H9 (cell line): ENCODE results near the gene DIPK1B. TPM values are rescaled to one million over a fixed set of nuclear protein-coding genes. Genes with fewer than 3 reads are reported as not detected.

Experiments
- DNase-seq: peaks from one replicate; pipeline ENCODE4 v3.0.0-alpha.2; 2017
- H2AFZ ChIP-seq: one replicate; pipeline ENCODE4 v1.6.1; 2013; ENCODE audit warnings: mild to moderate bottlenecking, low read length, control low read depth, moderate library complexity
- H2AK5ac ChIP-seq: 2 replicates; pipeline ENCODE4 v1.6.1; 2013; ENCODE audit warnings: low read length, control low read depth, mixed read lengths; ENCODE audit not compliant: insufficient read length
- H2BK120ac ChIP-seq: one replicate; pipeline ENCODE4 v1.6.1; 2013; ENCODE audit warnings: low read depth, mild to moderate bottlenecking, low read length, control low read depth, inconsistent platforms; ENCODE audit not compliant: poor library complexity, severe bottlenecking
- H2BK12ac ChIP-seq: 2 replicates; pipeline ENCODE4 v1.6.1; 2013; ENCODE audit warnings: low read length, control low read depth, mixed read lengths, low read depth; ENCODE audit not compliant: insufficient read length
- H2BK15ac ChIP-seq: 2 replicates; pipeline ENCODE4 v1.6.1; 2013; ENCODE audit warnings: low read depth, low read length, control low read depth
- H2BK20ac ChIP-seq: one replicate; pipeline ENCODE4 v1.6.1; 2013; ENCODE audit warnings: low read depth, mild to moderate bottlenecking, low read length, control low read depth, inconsistent platforms; ENCODE audit not compliant: poor library complexity, severe bottlenecking
- H2BK5ac ChIP-seq: 2 replicates; pipeline ENCODE4 v1.6.1; 2013; ENCODE audit warnings: low read length, control low read depth, mixed read lengths; ENCODE audit not compliant: insufficient read length
- H3K14ac ChIP-seq: 2 replicates; pipeline ENCODE4 v1.6.1; 2013; ENCODE audit warnings: low read length, control low read depth; ENCODE audit not compliant: insufficient read depth
- H3K18ac ChIP-seq: 2 replicates; pipeline ENCODE4 v1.6.1; 2013; ENCODE audit warnings: low read depth, mild to moderate bottlenecking, mixed read lengths, low read length, control low read depth; ENCODE audit not compliant: insufficient read length
- H3K23ac ChIP-seq: 2 replicates; pipeline ENCODE4 v1.6.1; 2013; ENCODE audit warnings: low read length, control low read depth, mixed read lengths, low read depth; ENCODE audit not compliant: insufficient read length
- H3K23me2 ChIP-seq: 2 replicates; pipeline ENCODE4 v1.6.1; 2013; ENCODE audit warnings: low read depth, mild to moderate bottlenecking, mixed read lengths, low read length, control low read depth; ENCODE audit not compliant: insufficient read length, poor library complexity, severe bottlenecking
- H3K27ac ChIP-seq: 2 replicates; pipeline ENCODE4 v1.5.1; 2013; ENCODE audit warnings: low read length, control low read depth, mixed read lengths, low read depth; ENCODE audit not compliant: insufficient read length
- H3K27me3 ChIP-seq: 2 replicates; pipeline ENCODE4 v1.6.1; 2013; ENCODE audit warnings: low read length, control low read depth, inconsistent platforms; ENCODE audit not compliant: insufficient read depth
- H3K4ac ChIP-seq: 2 replicates; pipeline ENCODE4 v1.6.1; 2013; ENCODE audit warnings: low read depth, mild to moderate bottlenecking, control low read depth, inconsistent platforms, low read length, moderate library complexity
- H3K4me1 ChIP-seq: 2 replicates; pipeline ENCODE4 v1.6.1; 2013; ENCODE audit warnings: low read length, control low read depth, inconsistent platforms; ENCODE audit not compliant: insufficient read depth
- H3K4me2 ChIP-seq: 2 replicates; pipeline ENCODE4 v1.6.1; 2013; ENCODE audit warnings: low read length, control low read depth, mixed read lengths; ENCODE audit not compliant: insufficient read length, insufficient read depth
- H3K56ac ChIP-seq: 2 replicates; pipeline ENCODE4 v1.6.1; 2013; ENCODE audit warnings: low read depth, mild to moderate bottlenecking, mixed read lengths, low read length, control low read depth; ENCODE audit not compliant: insufficient read length
- H3K79me1 ChIP-seq: 2 replicates; pipeline ENCODE4 v1.6.1; 2013; ENCODE audit warnings: low read depth, mild to moderate bottlenecking, moderate library complexity, low read length, control low read depth, inconsistent platforms; ENCODE audit not compliant: insufficient read depth, poor library complexity, severe bottlenecking
- H3K79me2 ChIP-seq: 2 replicates; pipeline ENCODE4 v1.6.1; 2013; ENCODE audit warnings: low read length, control low read depth, inconsistent platforms; ENCODE audit not compliant: insufficient read depth
- H3K9ac ChIP-seq: 2 replicates; pipeline ENCODE4 v1.6.1; 2013; ENCODE audit warnings: low read length, control low read depth, mixed read lengths; ENCODE audit not compliant: insufficient read length; ENCODE audit errors: extremely low read depth
- H3K9me3 ChIP-seq: one replicate; pipeline ENCODE4 v1.6.1; 2013; ENCODE audit warnings: low read depth, low read length, inconsistent platforms; ENCODE audit not compliant: control insufficient read depth
- H3T11ph ChIP-seq: one replicate; pipeline ENCODE4 v1.6.1; 2013; ENCODE audit warnings: mild to moderate bottlenecking, low read length, control low read depth, inconsistent platforms
- H4K20me1 ChIP-seq: one replicate; pipeline ENCODE4 v1.6.1; 2013; ENCODE audit not compliant: control insufficient read depth, insufficient read length, insufficient read depth
- H4K5ac ChIP-seq: 2 replicates; pipeline ENCODE4 v1.6.1; 2013; ENCODE audit warnings: low read depth, mild to moderate bottlenecking, mixed read lengths, low read length, control low read depth; ENCODE audit not compliant: insufficient read length
- H4K8ac ChIP-seq: replicated peaks from 2 replicates; pipeline ENCODE4 v1.6.1; 2013; ENCODE audit warnings: low read length, control low read depth, mixed read lengths, low read depth; ENCODE audit not compliant: insufficient read length
- H4K91ac ChIP-seq: 2 replicates; pipeline ENCODE4 v1.6.1; 2013; ENCODE audit warnings: low read depth, mild to moderate bottlenecking, moderate library complexity, mixed read lengths, low read length, control low read depth; ENCODE audit not compliant: insufficient read length
- H3K27ac Mint-ChIP-seq, 3 experiments: 2 replicates in 2 of 3; 3 replicates in 1 of 3; pipeline ENCODE4 v1.8.0; 2020 to 2021; ENCODE audit warnings: mixed read lengths in 3 of 3, mild to moderate bottlenecking in 1 of 3, moderate library complexity in 1 of 3
- H3K27me3 Mint-ChIP-seq: 2 replicates; pipeline ENCODE4 v1.8.0; 2021; ENCODE audit warnings: low read depth, mild to moderate bottlenecking, moderate library complexity, mixed read lengths
- H3K36me3 Mint-ChIP-seq, 3 experiments: 2 replicates in 2 of 3; 3 replicates in 1 of 3; pipeline ENCODE4 v1.8.0; 2020 to 2021; ENCODE audit warnings: low read depth in 3 of 3, mixed read lengths in 3 of 3; ENCODE audit not compliant: insufficient read depth in 1 of 3
- H3K4me1 Mint-ChIP-seq, 2 experiments: 2 replicates each; pipeline ENCODE4 v1.8.0; 2020; ENCODE audit warnings: mixed read lengths in 2 of 2
- H3K4me3 Mint-ChIP-seq, 2 experiments: 2 replicates in 1 of 2; 3 replicates in 1 of 2; pipeline ENCODE4 v1.8.0; 2020 to 2021; ENCODE audit warnings: mild to moderate bottlenecking in 2 of 2, mixed read lengths in 2 of 2, moderate library complexity in 1 of 2
- H3K9me3 Mint-ChIP-seq, 2 experiments: 2 replicates in 1 of 2; 3 replicates in 1 of 2; pipeline ENCODE4 v1.8.0; 2020; ENCODE audit warnings: mild to moderate bottlenecking in 2 of 2, mixed read lengths in 2 of 2, moderate library complexity in 1 of 2
- CTCF ChIP-seq: fragments of 200-600 bp; sonication (generic); conservative IDR thresholded peaks from 3 replicates; pipeline ENCODE4 v1.8.0; 2021; ENCODE audit warnings: antibody characterized with exemption, mild to moderate bottlenecking
- WGBS: extraction: QIAGEN DNeasy Blood & Tissue Kit; methylation state at CpG from one replicate; pipeline ENCODE4 v1.1.7; 2013; ENCODE audit warnings: missing lambda C conversion rate, low lambda C conversion rate, mixed read lengths; ENCODE audit not compliant: insufficient read length; ENCODE audit errors: extremely low coverage; 5-methylcytosine and 5-hydroxymethylcytosine counted together
- total RNA-seq: library from RNA; stranded (reverse); gene quantifications from 2 replicates; pipeline ENCODE4 v1.2.1, GENCODE V29; 2021

DIPK1B gene
- total RNA-seq, 1 experiment from 2014 or later = 40.3 TPM

GRCh38 chr9:136665111-136665703 lies 47.2 kb upstream of the DIPK1B start:
- Histone ChIP-seq H3K9me3 (no peaks in the 10 kb centered on the region), H2BK15ac (no peak overlapping the region), H2AK5ac (no peak overlapping the region), H3K23ac (no peak overlapping the region), H3K27me3 (no peaks in the 10 kb centered on the region), H3K79me2 (no peaks in the 10 kb centered on the region), H4K91ac (no peak overlapping the region), H3K56ac (no peak overlapping the region), H2BK12ac (no peak overlapping the region), H3K27ac (no peak overlapping the region), H2BK20ac (no peak overlapping the region), H4K20me1 (peaks cover 4% of the 10 kb centered on the region), H3K14ac (no peak overlapping the region), H3K4me1 (no peaks in the 10 kb centered on the region), H2AFZ (no peak overlapping the region), H3K18ac (no peak overlapping the region), H2BK120ac (no peak overlapping the region), H4K8ac (no peak overlapping the region), H3T11ph (no peak overlapping the region), H3K4me2 (no peak overlapping the region), H4K5ac (no peak overlapping the region), H2BK5ac (no peak overlapping the region), H3K4ac (no peak overlapping the region), H3K23me2 (no peaks in the 10 kb centered on the region), H3K79me1 (no peaks in the 10 kb centered on the region), H3K9ac (no peak overlapping the region)
- H3K27ac Mint-ChIP-seq = no peak overlapping the region
- H3K9me3 Mint-ChIP-seq = no peaks in the 10 kb centered on the region
- no CpG with 5 or more reads among the region's 49 CpGs for WGBS
- H3K36me3 Mint-ChIP-seq = no peaks in the 10 kb centered on the region
- DNase-seq = no peak
- H3K4me1 Mint-ChIP-seq = peaks cover 0 to 4% of the 10 kb centered on the region in 2 experiments; a peak in 1 of 4 replicates
- peak overlapping the region; percentile 62 to 82 for H3K4me3 Mint-ChIP-seq
- peak; percentile 56 for TF ChIP-seq CTCF
- H3K27me3 Mint-ChIP-seq = peaks cover 9% of the 10 kb centered on the region
